ENCODE results near the gene FGFR2.

Gene FGFR2

GRCh38 chr10:121631365-121632029 lies 33.3 kb upstream of the FGFR2 start:
- Histone ChIP-seq H3K36me3 (replicated peaks; ENCODE audit: low read depth, low read length) (no peaks in the 10 kb centered on the region), H3K4me3 (ENCODE audit: low read length) (no peak overlapping the region), H3K9ac (ENCODE audit: low read length) (no peak overlapping the region), H2AFZ (ENCODE audit: low read depth, low read length) (no peak overlapping the region), H3K9me3 (ENCODE audit: insufficient read depth, low read length) (no peaks in the 10 kb centered on the region), H3K79me2 (ENCODE audit: low read length) (no peaks in the 10 kb centered on the region), H3K4me2 (ENCODE audit: low read length) (no peak overlapping the region), H3K4me1 (ENCODE audit: low read length) (no peaks in the 10 kb centered on the region), H3K27me3 (ENCODE audit: low read depth, low read length) (peaks cover 15% of the 10 kb centered on the region), H3K27ac (ENCODE audit: low read length) (no peak overlapping the region), H4K20me1 (ENCODE audit: insufficient read depth, low read length) (no peaks in the 10 kb centered on the region)
- no peak for TF ChIP-seq CTCF (IDR thresholded peaks at IDR 0.05; ENCODE audit: low read depth, low read length)
- no peak for TF ChIP-seq EZH2phosphoT487 (IDR thresholded peaks at IDR 0.05; ENCODE audit: low read depth)

DNA sequence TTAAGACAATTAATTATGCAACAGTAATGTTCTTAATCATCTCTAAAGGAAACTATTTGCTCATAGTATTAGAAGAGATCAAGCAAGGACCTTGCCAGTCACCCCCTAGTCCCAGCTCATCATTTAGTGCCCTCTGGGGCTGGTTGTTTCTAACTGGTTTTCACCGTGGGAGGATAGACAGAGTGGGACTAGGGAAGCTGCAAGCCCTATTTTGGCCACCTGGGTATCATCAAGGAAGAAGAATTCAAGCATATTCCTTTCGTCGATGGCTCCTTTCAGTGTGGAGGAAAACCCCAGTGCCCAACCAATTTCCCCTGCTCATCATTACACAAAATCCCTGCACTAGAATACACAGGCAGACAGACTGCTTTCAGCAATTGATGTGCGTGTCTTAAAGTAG lies 30.6 kb upstream of the FGFR2 start:
- Histone ChIP-seq H3K36me3 (replicated peaks; ENCODE audit: low read depth, low read length) (no peaks in the 10 kb centered on the region), H2AFZ (ENCODE audit: low read depth, low read length) (no peak overlapping the region), H3K4me2 (ENCODE audit: low read length) (no peak overlapping the region), H4K20me1 (ENCODE audit: insufficient read depth, low read length) (no peaks in the 10 kb centered on the region), H3K4me3 (ENCODE audit: low read length) (no peak overlapping the region), H3K9ac (ENCODE audit: low read length) (no peak overlapping the region), H3K79me2 (ENCODE audit: low read length) (no peaks in the 10 kb centered on the region), H3K9me3 (ENCODE audit: insufficient read depth, low read length) (no peaks in the 10 kb centered on the region), H3K27me3 (ENCODE audit: low read depth, low read length) (peaks cover 15% of the 10 kb centered on the region), H3K4me1 (ENCODE audit: low read length) (no peaks in the 10 kb centered on the region), H3K27ac (ENCODE audit: low read length) (no peak overlapping the region)
- TF ChIP-seq EZH2phosphoT487 (IDR thresholded peaks at IDR 0.05; ENCODE audit: low read depth): no peak
- no peak for TF ChIP-seq CTCF (IDR thresholded peaks at IDR 0.05; ENCODE audit: low read depth, low read length)

- no peak overlapping the region for H3K4me2 ChIP-seq (ENCODE audit: low read length)
- H4K20me1 ChIP-seq (ENCODE audit: insufficient read depth, low read length): no peaks in the 10 kb centered on the region
- H3K27ac ChIP-seq (ENCODE audit: low read length): no peak overlapping the region
- no peak overlapping the region for H2AFZ ChIP-seq (ENCODE audit: low read depth, low read length)
- TF ChIP-seq CTCF (IDR thresholded peaks at IDR 0.05; ENCODE audit: low read depth, low read length) (no peak), EZH2phosphoT487 (IDR thresholded peaks at IDR 0.05; ENCODE audit: low read depth) (no peak)
- H3K9me3 ChIP-seq (ENCODE audit: insufficient read depth, low read length): no peaks in the 10 kb centered on the region
- H3K36me3 ChIP-seq (replicated peaks; ENCODE audit: low read depth, low read length): no peaks in the 10 kb centered on the region
- H3K27me3 ChIP-seq (ENCODE audit: low read depth, low read length): peaks cover 15% of the 10 kb centered on the region
- H3K9ac ChIP-seq (ENCODE audit: low read length): no peak overlapping the region
- no peaks in the 10 kb centered on the region for H3K4me1 ChIP-seq (ENCODE audit: low read length)
- no peaks in the 10 kb centered on the region for H3K79me2 ChIP-seq (ENCODE audit: low read length)
- no peak overlapping the region for H3K4me3 ChIP-seq (ENCODE audit: low read length)
These were observed 29.8 kb upstream of the FGFR2 start for GRCh38 chr10:121627876-121628581.

DNA sequence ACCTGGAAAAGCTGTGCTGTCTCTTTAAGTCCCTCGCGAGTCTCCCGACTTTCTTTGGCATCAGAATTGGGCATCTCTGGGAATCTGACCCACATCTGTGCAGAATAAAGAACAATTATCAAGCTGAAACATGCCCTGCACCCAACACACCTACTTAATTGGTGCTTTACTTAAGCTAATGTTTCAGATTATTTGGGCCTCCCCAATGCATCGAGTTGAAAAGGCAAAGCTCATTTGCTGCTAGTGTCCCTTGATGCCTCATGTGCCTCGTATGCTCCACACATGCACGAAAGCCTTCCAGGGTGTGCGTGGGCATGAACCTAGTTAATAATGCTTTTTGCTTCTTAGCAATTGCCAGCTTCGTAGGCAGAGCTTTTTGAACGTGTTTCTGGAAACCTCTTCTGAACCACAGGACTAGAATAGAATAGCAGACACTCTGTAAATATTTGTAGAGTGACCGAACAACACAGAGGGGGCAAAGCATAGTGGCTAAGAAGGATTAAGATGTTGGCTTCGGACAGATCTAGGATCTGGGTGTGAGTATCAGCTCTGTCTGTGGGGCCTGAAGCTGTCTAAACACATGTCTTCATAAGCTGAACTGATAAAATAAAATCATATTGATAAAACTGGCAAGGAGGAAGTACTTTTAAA lies 26.7 kb upstream of the FGFR2 start:
- no peaks in the 10 kb centered on the region for H3K9me3 ChIP-seq (ENCODE audit: insufficient read depth, low read length)
- H4K20me1 ChIP-seq (ENCODE audit: insufficient read depth, low read length): no peaks in the 10 kb centered on the region
- no peak for TF ChIP-seq CTCF (IDR thresholded peaks at IDR 0.05; ENCODE audit: low read depth, low read length)
- TF ChIP-seq EZH2phosphoT487 (IDR thresholded peaks at IDR 0.05; ENCODE audit: low read depth): no peak
- H3K36me3 ChIP-seq (replicated peaks; ENCODE audit: low read depth, low read length): no peaks in the 10 kb centered on the region
- peaks cover 15% of the 10 kb centered on the region for H3K27me3 ChIP-seq (ENCODE audit: low read depth, low read length)
- H3K4me3 ChIP-seq (ENCODE audit: low read length): no peak overlapping the region
- H3K27ac ChIP-seq (ENCODE audit: low read length): no peak overlapping the region
- H3K4me1 ChIP-seq (ENCODE audit: low read length): no peaks in the 10 kb centered on the region
- no peak overlapping the region for H2AFZ ChIP-seq (ENCODE audit: low read depth, low read length)
- no peak overlapping the region for H3K4me2 ChIP-seq (ENCODE audit: low read length)
- no peaks in the 10 kb centered on the region for H3K79me2 ChIP-seq (ENCODE audit: low read length)
- H3K9ac ChIP-seq (ENCODE audit: low read length): no peak overlapping the region

Data from OCI-LY3 (cell line).